ENCODE measurements around the gene TIMM23.

The TIMM23 gene

DNA sequence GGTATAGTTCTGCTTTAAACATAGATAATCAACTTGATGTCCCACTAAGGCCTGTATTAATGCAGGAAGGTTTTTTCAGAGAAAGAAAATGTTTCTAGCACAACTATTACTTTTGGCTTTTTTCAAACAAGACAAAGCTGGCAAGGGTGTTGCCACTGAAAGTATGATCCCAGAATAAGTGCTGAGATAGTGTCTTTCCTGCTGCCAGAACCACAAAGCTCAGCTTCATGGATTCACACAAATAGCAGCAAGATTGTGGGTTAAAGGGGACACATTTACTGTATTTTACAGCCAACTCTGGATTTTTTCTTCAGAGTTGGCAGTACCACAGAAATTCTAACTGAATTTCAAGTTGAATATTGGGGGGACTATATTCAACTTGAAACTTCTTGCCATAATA is 53.8 kb downstream of the TIMM23 start:
- Histone ChIP-seq H3K36me3 (replicated peaks) (no peaks in the 10 kb centered on the region), H3K4me3 (ENCODE audit: low read depth, low read length) (no peak overlapping the region), H3K27me3 (replicated peaks) (no peaks in the 10 kb centered on the region), H3K27ac (no peak overlapping the region)
- TF ChIP-seq, protein P1, sequence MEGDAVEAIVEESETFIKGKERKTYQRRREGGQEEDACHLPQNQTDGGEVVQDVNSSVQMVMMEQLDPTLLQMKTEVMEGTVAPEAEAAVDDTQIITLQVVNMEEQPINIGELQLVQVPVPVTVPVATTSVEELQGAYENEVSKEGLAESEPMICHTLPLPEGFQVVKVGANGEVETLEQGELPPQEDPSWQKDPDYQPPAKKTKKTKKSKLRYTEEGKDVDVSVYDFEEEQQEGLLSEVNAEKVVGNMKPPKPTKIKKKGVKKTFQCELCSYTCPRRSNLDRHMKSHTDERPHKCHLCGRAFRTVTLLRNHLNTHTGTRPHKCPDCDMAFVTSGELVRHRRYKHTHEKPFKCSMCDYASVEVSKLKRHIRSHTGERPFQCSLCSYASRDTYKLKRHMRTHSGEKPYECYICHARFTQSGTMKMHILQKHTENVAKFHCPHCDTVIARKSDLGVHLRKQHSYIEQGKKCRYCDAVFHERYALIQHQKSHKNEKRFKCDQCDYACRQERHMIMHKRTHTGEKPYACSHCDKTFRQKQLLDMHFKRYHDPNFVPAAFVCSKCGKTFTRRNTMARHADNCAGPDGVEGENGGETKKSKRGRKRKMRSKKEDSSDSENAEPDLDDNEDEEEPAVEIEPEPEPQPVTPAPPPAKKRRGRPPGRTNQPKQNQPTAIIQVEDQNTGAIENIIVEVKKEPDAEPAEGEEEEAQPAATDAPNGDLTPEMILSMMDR (IDR thresholded peaks at IDR 0.05; ENCODE audit: low read depth, low read length, missing control alignments): no peak
- DNase-seq: no peak
- in situ Hi-C loops (cut with HindIII; ENCODE audit: low pct_ligation_motif_present, low sequenced_read_pairs): no loop called here

DNA sequence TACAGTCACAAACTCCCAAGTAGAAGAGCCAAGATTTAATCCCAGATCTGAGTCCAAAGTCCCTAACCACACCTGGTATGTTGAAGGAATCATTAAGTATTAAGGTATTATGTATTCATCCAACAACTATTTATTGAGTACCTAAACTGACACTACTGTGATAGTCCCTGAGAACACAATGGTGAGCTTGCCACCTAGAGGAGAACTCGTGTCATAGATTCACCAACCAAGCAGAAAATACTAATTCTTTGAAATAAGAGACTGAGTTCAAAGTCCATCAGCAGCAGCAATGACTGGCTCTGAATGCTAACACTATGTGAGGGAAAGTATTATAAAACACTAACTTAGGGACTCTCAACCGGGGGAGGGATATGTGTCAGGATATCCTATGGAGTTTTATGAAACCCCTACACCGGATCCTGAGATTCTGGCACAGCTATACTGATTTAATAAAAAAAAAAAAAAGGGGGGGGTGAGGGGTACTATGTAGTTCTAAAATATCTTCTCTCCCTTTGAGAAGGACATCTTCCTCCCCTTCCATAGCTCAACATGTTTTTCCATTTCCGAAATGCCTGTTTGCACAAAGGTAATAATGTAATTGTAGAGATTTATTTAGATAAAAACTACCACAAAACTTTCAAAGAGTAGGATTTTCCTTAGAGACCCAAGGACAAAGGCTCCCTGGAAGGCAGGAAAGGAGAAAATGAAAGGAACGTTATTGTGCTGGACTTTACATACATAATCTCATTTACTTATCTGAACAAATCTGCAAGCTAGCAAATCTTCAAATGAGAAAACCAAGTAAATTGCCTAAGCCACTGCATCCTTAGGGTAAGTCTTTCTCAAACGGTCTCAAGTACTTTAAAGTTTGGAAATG is 56.5 kb downstream of the TIMM23 start:
- TF ChIP-seq, protein P1 (IDR thresholded peaks at IDR 0.05; ENCODE audit: low read depth, low read length, missing control alignments): peak; percentile 77
- Histone ChIP-seq H3K4me3 (ENCODE audit: low read depth, low read length) (peak overlapping the region; percentile 89), H3K27me3 (replicated peaks) (no peaks in the 10 kb centered on the region), H3K36me3 (replicated peaks) (no peaks in the 10 kb centered on the region), H3K27ac (peak overlapping the region; percentile 95)
- peak; percentile 73 for DNase-seq
- in situ Hi-C loops (cut with HindIII; ENCODE audit: low pct_ligation_motif_present, low sequenced_read_pairs): no loop called here

DNA sequence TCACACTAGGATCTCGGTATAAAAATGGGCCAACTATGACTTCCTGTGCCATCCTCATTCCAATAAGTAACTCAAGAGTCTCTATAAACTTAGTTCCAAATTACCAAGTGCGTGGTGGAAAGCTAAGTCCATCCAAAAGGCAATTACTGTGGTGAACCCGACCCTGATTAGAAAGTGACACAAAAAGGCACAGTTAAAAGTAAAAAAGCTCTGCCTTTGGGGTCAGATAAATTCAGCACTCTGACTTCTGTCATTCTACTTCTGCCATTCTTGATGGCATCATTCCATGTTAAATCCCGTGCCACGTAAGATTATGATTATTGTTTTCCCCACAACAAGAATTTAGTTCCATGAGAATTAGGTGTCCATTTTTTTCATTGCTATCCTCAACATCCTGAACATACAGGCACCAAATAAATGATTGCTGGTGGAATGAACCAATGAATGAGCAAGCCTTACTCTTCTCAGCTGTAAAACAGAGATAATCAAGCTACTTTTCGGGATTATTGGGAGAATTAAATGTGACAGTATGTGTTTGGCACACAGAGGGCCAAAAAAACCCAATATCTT is 57.3 kb downstream of the TIMM23 start:
- H3K36me3 ChIP-seq (replicated peaks): no peaks in the 10 kb centered on the region
- TF ChIP-seq, protein P1 (IDR thresholded peaks at IDR 0.05; ENCODE audit: low read depth, low read length, missing control alignments): no peak
- in situ Hi-C loops (cut with HindIII; ENCODE audit: low pct_ligation_motif_present, low sequenced_read_pairs): no loop called here
- H3K27ac ChIP-seq: peak overlapping the region; percentile 95
- peak overlapping the region; percentile 89 for H3K4me3 ChIP-seq (ENCODE audit: low read depth, low read length)
- DNase-seq: no peak
- H3K27me3 ChIP-seq (replicated peaks): no peaks in the 10 kb centered on the region

DNA sequence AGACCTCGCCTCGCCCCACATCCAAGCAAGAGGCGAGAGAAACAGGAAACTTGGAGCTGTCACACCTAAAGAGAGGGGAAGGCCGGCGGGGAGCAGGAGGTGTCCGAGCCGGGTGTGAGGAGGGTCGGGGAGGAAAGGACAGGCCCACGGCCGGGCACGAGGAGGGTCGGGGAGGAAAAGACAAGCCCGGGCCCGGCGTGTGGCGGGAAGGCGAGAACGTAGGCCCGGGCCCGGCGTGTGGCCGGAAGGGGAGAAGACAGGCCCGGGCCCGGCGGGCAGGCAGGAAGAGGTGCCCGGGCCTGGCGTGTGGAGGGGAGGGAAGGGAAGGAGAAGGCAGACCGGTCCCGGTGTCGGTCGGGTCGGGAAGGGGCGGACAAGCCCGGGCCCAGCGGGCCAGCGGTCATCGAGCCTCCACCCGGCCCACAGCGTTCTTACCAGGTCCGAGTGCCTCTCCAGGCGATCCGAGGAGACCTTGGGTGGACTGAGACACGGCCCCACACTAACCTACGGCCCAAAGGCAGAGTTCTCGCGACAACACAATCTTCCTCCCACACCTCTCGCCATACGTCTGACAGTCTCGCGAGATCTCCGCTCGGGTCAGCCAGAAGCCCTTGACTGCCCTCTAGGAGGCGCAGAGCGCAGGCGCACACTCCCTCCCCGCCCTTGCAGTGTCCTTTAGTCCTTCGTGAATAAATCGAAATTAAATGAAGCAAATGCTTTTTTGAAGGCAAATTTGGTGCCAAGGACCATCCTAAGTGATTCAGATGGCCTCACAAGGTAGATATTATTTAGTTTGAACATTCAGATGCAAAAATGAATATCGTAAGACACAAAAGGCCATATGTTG is 58.0 kb downstream of the TIMM23 start, which contains the start of gene NCOA4:
Gene NCOA4 (minus strand): TSS at position 533 of the 847 bp plus-strand sequence. CDS start 13,943 bp downstream, outside the sequence.
- H3K36me3 ChIP-seq (replicated peaks): no peaks in the 10 kb centered on the region
- H3K27ac ChIP-seq: peak within 1 kb of the TSS; percentile 95
- in situ Hi-C loops (cut with HindIII; ENCODE audit: low pct_ligation_motif_present, low sequenced_read_pairs): no loop called here
- no peaks in the 10 kb centered on the region for H3K27me3 ChIP-seq (replicated peaks)
- TF ChIP-seq, protein P1 (IDR thresholded peaks at IDR 0.05; ENCODE audit: low read depth, low read length, missing control alignments): peak; percentile 81
- DNase-seq: peak; percentile 96
- H3K4me3 ChIP-seq (ENCODE audit: low read depth, low read length): peak within 1 kb of the TSS; percentile 89

DNA sequence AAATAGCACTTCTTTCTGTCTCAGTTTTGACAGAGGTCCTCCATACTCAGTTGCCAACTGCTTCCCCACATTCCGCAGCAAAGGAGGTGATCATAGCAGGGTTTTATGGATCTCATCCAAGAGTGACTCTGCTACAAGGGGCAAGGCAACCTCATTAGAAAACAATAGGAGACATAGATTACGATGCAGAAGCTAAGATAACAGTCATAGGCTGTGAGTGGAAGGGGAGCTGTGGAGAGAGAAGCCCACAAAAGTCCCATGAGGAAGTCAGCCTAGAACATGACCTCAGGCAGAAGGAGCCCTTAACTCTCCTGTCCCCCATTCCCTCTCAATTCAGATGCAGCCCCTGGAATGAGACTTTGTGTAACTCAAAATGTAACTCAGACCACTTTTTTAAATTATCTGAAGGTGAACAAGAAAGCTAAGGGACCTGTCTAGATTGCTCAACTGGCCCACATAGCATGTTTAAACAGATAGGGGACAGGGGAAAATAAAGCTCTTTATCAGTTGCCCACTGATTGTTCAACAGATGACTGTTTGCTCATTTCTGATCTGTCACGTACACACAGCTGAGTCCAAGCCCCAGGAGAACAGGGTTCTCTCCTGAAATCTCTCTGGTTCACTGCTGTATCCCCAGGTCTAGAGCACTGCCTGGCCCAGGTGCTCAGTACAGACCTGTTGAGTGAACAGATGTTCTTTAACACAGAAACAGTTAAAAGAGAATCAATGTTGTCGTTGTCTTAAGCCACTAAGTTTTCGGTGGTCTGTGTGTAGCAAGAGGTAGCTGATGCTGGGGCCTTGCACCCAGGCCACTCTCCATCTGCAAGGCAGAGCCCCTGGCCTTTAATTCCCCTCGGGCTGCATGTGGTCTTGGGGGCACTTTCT is 59.6 kb downstream of the TIMM23 start:
- H3K27ac ChIP-seq: no peak overlapping the region
- TF ChIP-seq, protein P1 (IDR thresholded peaks at IDR 0.05; ENCODE audit: low read depth, low read length, missing control alignments): no peak
- no peaks in the 10 kb centered on the region for H3K36me3 ChIP-seq (replicated peaks)
- H3K27me3 ChIP-seq (replicated peaks): no peaks in the 10 kb centered on the region
- no peak overlapping the region for H3K4me3 ChIP-seq (ENCODE audit: low read depth, low read length)
- DNase-seq: no peak
- in situ Hi-C loops (cut with HindIII; ENCODE audit: low pct_ligation_motif_present, low sequenced_read_pairs): no loop called here
